ENCODE results near the gene RAB6B.

The RAB6B gene

DNA sequence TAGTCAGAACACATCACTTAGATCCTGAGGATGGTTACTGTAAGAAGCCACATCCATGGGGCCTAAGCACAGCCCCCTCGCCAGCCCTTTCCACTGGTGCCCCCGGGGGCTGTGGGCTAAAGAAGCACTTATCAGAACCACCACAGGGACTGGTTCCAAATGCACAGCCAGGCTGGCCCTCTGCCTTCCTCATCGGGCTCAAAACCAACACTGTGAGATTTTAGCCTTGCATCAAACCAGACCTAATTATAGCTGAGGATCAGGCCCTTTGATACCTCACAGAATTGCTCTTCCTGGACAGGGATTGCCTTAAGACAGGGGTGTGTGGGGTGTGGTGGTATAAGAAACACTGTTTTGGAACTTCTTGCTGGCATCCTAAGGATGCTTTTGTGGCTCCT, 66.4 kb downstream of the RAB6B start:
- TF ChIP-seq, protein P1, sequence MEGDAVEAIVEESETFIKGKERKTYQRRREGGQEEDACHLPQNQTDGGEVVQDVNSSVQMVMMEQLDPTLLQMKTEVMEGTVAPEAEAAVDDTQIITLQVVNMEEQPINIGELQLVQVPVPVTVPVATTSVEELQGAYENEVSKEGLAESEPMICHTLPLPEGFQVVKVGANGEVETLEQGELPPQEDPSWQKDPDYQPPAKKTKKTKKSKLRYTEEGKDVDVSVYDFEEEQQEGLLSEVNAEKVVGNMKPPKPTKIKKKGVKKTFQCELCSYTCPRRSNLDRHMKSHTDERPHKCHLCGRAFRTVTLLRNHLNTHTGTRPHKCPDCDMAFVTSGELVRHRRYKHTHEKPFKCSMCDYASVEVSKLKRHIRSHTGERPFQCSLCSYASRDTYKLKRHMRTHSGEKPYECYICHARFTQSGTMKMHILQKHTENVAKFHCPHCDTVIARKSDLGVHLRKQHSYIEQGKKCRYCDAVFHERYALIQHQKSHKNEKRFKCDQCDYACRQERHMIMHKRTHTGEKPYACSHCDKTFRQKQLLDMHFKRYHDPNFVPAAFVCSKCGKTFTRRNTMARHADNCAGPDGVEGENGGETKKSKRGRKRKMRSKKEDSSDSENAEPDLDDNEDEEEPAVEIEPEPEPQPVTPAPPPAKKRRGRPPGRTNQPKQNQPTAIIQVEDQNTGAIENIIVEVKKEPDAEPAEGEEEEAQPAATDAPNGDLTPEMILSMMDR (conservative IDR thresholded peaks at IDR 0.05; ENCODE audit: low read length), result no peak
- H3K4me3 ChIP-seq (ENCODE audit: low read length), result no peak overlapping the region
- DNase-seq (ENCODE audit: low read depth), result no peak

DNA sequence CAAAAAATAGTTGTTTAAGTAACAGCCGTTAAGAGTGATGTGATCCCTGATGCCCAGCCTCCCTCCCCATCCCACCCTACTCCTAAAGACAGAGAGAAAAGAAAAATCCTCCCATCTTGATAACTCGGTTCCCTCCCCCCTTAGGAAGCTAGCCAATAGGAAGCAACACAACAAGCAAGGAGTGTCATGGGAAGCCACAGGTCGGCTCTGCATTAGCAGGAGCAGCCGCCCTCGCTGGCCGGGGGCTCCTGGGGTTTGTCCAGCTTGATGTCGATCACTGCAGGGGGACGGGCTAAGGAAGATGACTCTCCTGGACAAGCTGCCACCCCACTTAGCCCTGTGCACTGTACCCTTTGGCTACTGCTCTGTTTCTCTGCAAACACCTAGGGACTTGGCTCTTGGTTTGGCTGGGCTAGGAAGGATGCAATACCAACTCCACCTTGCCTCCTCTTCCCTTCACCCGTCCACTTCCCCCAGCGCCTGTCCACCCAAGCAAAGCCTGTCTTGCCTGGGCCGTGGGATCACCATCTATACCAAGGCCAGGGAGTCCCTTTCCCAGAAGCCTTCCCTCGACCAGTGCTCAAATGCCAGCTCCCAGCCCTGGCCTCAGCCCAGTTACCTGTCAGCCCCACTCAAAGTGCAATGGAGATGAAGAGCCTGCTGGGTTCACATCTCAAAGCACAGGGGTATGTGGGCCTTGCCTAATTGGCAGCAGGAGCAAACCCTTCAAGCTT, 66.9 kb downstream of the RAB6B start:
- DNase-seq (ENCODE audit: low read depth), result no peak
- no peak overlapping the region for H3K4me3 ChIP-seq (ENCODE audit: low read length)
- TF ChIP-seq, protein P1 (conservative IDR thresholded peaks at IDR 0.05; ENCODE audit: low read length), result no peak

DNA sequence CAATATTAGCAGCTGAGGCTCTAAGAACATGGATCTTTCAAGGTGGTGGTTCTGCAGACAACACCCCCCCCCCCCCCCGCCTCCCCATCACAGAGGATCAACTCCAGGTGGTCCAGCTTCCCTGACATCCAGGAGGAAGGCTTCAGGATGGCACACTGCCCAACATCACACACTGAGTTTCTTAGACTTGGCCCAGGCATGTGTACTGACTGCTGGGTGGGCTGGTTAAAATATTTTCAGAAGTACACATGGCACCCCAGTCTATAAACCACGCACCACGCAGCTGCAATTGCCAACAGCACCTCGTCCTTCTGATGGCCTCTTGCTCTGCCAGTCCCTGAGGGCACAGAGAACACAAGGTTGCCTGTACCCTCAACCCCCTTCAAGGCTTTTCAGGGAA, 68.0 kb downstream of the RAB6B start:
- no peak for DNase-seq (ENCODE audit: low read depth)
- TF ChIP-seq, protein P1 (conservative IDR thresholded peaks at IDR 0.05; ENCODE audit: low read length), result no peak
- no peak overlapping the region for H3K4me3 ChIP-seq (ENCODE audit: low read length)

DNA sequence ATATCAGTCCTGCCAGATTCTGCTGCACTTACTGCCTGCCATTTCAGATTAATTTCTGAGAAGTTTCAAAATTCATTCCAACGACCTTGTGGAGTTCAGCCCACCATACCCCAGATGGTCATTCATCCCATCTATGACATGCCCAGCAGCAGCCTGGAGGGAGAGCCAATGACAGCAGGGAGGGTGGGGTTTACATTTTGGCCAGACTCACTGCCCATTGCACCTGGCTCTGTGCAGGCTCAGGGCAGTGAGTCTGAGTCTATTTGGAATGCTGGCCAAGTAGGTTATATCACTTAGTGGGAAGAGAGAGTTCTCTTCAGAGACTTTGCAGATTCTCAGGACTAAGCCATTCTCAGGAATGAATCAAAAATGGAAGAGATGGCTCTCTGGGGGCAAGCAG, 68.5 kb downstream of the RAB6B start:
- no peak overlapping the region for H3K4me3 ChIP-seq (ENCODE audit: low read length)
- TF ChIP-seq, protein P1 (conservative IDR thresholded peaks at IDR 0.05; ENCODE audit: low read length), result no peak
- no peak for DNase-seq (ENCODE audit: low read depth)

DNA sequence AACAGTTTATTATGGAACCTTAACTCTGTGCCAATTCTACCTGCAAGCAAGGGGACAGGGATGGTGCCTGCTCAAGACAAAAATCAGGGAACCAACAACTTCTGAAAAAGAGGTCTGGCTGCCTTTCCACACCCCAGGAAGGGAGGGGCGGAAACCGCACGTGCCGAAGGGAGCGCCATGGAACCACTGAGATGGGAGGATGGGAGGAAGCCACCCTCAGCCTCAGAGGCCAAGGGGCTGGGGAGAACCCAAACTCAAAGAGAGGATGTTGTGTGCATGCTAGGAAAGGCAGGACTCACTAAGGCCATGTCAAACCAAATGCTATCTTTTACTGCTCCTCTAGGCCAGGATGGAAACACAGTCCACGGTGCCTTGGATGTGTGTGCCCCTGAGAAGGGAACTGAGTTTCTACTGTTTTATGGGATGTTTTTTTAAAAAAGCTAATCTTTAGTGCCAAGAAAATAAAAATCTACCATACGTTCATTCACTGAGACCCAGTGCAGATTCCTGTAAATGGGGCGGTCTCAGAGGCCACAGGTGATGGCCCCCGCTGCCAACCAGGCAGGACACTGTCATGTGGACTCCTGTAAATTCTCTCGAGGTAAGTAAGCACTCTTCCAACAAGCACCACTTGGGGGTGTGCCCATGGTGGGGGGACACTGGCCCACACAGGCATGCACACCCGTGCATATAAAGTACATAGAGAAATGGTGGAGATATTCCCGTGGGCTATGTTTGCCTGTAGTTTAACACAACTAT, 69.5 kb downstream of the RAB6B start:
- no peak for DNase-seq (ENCODE audit: low read depth)
- TF ChIP-seq, protein P1 (conservative IDR thresholded peaks at IDR 0.05; ENCODE audit: low read length), result no peak
- no peak overlapping the region for H3K4me3 ChIP-seq (ENCODE audit: low read length)

DNA sequence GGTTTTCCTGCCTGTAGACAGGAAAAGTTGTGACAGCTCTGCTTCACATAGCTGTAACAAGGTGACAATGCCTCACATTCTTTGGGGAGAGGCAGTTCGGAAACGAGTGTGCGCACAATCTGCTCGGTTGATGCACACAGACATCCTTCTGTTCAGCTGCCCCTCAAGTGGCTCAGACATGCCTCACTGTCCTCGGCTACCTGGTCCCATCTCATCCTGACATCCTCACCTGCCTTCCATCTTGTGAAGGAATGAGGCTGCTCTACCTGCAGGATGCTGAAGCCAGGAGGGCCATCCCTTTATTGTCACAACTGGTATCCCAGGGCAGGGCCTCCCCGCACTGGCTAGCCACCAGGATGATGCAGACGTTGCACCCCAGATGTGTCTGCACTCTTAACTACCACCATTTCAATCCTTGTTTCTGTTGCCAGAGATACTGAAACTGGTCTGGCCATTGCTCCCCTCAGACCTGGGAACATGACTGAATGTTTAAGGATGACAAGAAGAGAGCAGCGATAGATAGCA, 70.7 kb downstream of the RAB6B start:
- no peak overlapping the region for H3K4me3 ChIP-seq (ENCODE audit: low read length)
- DNase-seq (ENCODE audit: low read depth), result no peak
- TF ChIP-seq, protein P1 (conservative IDR thresholded peaks at IDR 0.05; ENCODE audit: low read length), result no peak

Data from AG10803 (cell line).